GM18519 (cell line): ENCODE results near the gene MROH8.

Experiments
- ATAC-seq: cut with Tn5 transposase; IDR thresholded peaks from one replicate; pipeline ENCODE4 v1.9.1; 2021; ENCODE audit warnings: mild to moderate bottlenecking, moderate library complexity; ENCODE audit not compliant: unreplicated experiment, low FRiP score

The MROH8 gene

GRCh38 chr20:37178839-37179682 is at the start of gene MROH8, which contains the start of gene RPN2:
TSS of gene MROH8 (minus strand) at chr20:37179548.
TSS of gene RPN2 (plus strand) at chr20:37179330. CDS start at chr20:37179357, 27 bp downstream.
- ATAC-seq = peak; percentile 65

GRCh38 chr20:37228656-37229055 is 49.3 kb upstream of the MROH8 start:
- no peak for ATAC-seq

GRCh38 chr20:37228082-37228481 is 48.7 kb upstream of the MROH8 start:
- ATAC-seq = no peak

- ATAC-seq = no peak
Observed at GRCh38 chr20:37226889-37227288, 47.5 kb upstream of the MROH8 start.

- no peak for ATAC-seq
Observed at GRCh38 chr20:37225146-37225545, 45.8 kb upstream of the MROH8 start.

GRCh38 chr20:37223053-37223452 is 43.7 kb upstream of the MROH8 start:
- ATAC-seq = no peak

GRCh38 chr20:37222086-37222485 is 42.7 kb upstream of the MROH8 start:
- no peak for ATAC-seq

GRCh38 chr20:37220731-37221130 is 41.4 kb upstream of the MROH8 start:
- ATAC-seq = no peak

GRCh38 chr20:37219751-37220668 is 40.7 kb upstream of the MROH8 start:
- ATAC-seq = no peak

GRCh38 chr20:37218976-37219375 is 39.6 kb upstream of the MROH8 start:
- no peak for ATAC-seq

- ATAC-seq = no peak
Observed at GRCh38 chr20:37218441-37218840, 39.1 kb upstream of the MROH8 start.

GRCh38 chr20:37209661-37210314 is 30.4 kb upstream of the MROH8 start:
- no peak for ATAC-seq

- no peak for ATAC-seq
Observed at GRCh38 chr20:37209193-37209592, 29.8 kb upstream of the MROH8 start.

GRCh38 chr20:37207171-37207570 is 27.8 kb upstream of the MROH8 start:
- ATAC-seq = no peak

GRCh38 chr20:37205794-37206193 is 26.4 kb upstream of the MROH8 start:
- no peak for ATAC-seq

GRCh38 chr20:37205130-37205529 is 25.8 kb upstream of the MROH8 start:
- ATAC-seq = no peak

- no peak for ATAC-seq
Observed at GRCh38 chr20:37204056-37204455, 24.7 kb upstream of the MROH8 start.

- no peak for ATAC-seq
Observed at GRCh38 chr20:37202267-37202943, 23.1 kb upstream of the MROH8 start.

- no peak for ATAC-seq
Observed at GRCh38 chr20:37201827-37202162, 22.4 kb upstream of the MROH8 start.
